GM23338 (cell line): ENCODE results near the gene MITF. TPM values are rescaled to one million over a fixed set of nuclear protein-coding genes. Genes with fewer than 3 reads are reported as not detected.

Source experiments
- ATAC-seq: fragments of 200-7000 bp; cut with Tn5 transposase; 3 replicates; pipeline ENCODE4 v1.9.1; 2020
- DNase-seq: peaks from one replicate; pipeline ENCODE4 v3.0.0-alpha.2; 2015; ENCODE audit warnings: low spot score
- H2AFZ ChIP-seq: fragments of 200-600 bp; sonication (generic); 2 replicates; pipeline ENCODE4 v1.8.0; 2016; ENCODE audit warnings: antibody characterized with exemption, mild to moderate bottlenecking, moderate library complexity
- H3F3A ChIP-seq: fragments of 200-600 bp; sonication (generic); replicated peaks from 2 replicates; pipeline ENCODE4 v1.8.0; 2017; ENCODE audit warnings: antibody characterized with exemption, mixed run types, low read depth
- H3K27ac ChIP-seq: fragments of 200-600 bp; sonication (generic); 2 replicates; pipeline ENCODE4 v1.6.1; 2016; ENCODE audit warnings: low read depth
- H3K27me3 ChIP-seq: fragments of 200-600 bp; sonication (generic); 2 replicates; pipeline ENCODE4 v1.8.0; 2016; ENCODE audit warnings: mild to moderate bottlenecking, mixed run types, moderate library complexity; ENCODE audit not compliant: insufficient read depth
- H3K36me3 ChIP-seq: fragments of 200-600 bp; sonication (generic); 2 replicates; pipeline ENCODE4 v1.8.0; 2016; ENCODE audit warnings: mild to moderate bottlenecking; ENCODE audit not compliant: insufficient read depth
- H3K4me1 ChIP-seq: fragments of 200-600 bp; sonication (generic); 2 replicates; pipeline ENCODE4 v1.8.0; 2016; ENCODE audit warnings: mild to moderate bottlenecking, moderate library complexity; ENCODE audit not compliant: insufficient read depth
- H3K4me2 ChIP-seq: fragments of 200-600 bp; sonication (generic); 2 replicates; pipeline ENCODE4 v1.7.1; 2017; ENCODE audit warnings: mixed run types
- H3K4me3 ChIP-seq: fragments of 200-600 bp; sonication (generic); 2 replicates; pipeline ENCODE4 v1.6.1; 2016; ENCODE audit warnings: mixed run types
- H3K79me2 ChIP-seq: fragments of 200-600 bp; sonication (generic); replicated peaks from 2 replicates; pipeline ENCODE4 v1.8.0; 2017; ENCODE audit warnings: mild to moderate bottlenecking; ENCODE audit not compliant: insufficient read depth
- H3K9me2 ChIP-seq: fragments of 200-600 bp; sonication (generic); 2 replicates; pipeline ENCODE4 v1.8.0; 2017; ENCODE audit not compliant: insufficient read depth
- H4K20me1 ChIP-seq: fragments of 200-600 bp; sonication (generic); replicated peaks from 2 replicates; pipeline ENCODE4 v1.8.0; 2017; ENCODE audit warnings: mild to moderate bottlenecking; ENCODE audit not compliant: insufficient read depth
- H3K27ac Mint-ChIP-seq: 2 replicates; pipeline ENCODE4 v1.8.0; 2020; ENCODE audit warnings: inconsistent platforms, mild to moderate bottlenecking, moderate library complexity, mixed read lengths
- H3K27me3 Mint-ChIP-seq: 3 replicates; pipeline ENCODE4 v1.8.0; 2022; ENCODE audit warnings: low read depth, mild to moderate bottlenecking, moderate library complexity, mixed read lengths, inconsistent platforms; ENCODE audit not compliant: insufficient read depth, poor library complexity
- H3K36me3 Mint-ChIP-seq: 3 replicates; pipeline ENCODE4 v1.8.0; 2021; ENCODE audit warnings: low read depth, mild to moderate bottlenecking, inconsistent platforms, moderate library complexity, mixed read lengths
- H3K4me1 Mint-ChIP-seq: 3 replicates; pipeline ENCODE4 v1.8.0; 2020; ENCODE audit warnings: mild to moderate bottlenecking, inconsistent platforms, mixed read lengths
- H3K4me3 Mint-ChIP-seq: 3 replicates; pipeline ENCODE4 v1.8.0; 2021; ENCODE audit warnings: moderate library complexity, mild to moderate bottlenecking, inconsistent platforms, mixed read lengths
- H3K9me3 Mint-ChIP-seq: 3 replicates; pipeline ENCODE4 v1.8.0; 2020; ENCODE audit warnings: moderate library complexity, mild to moderate bottlenecking, inconsistent platforms, mixed read lengths
- CREB1 ChIP-seq: fragments of 250-450 bp; sonication (Bioruptor Pico); IDR thresholded peaks from 2 replicates; pipeline ENCODE4 v1.5.0; 2020; ENCODE audit warnings: low read depth, mild to moderate bottlenecking, moderate library complexity
- EZH2 ChIP-seq: fragments of 200-600 bp; sonication (generic); IDR thresholded peaks from one replicate; pipeline ENCODE4 v1.8.0; 2017; ENCODE audit warnings: antibody characterized with exemption, mild to moderate bottlenecking, low read depth; ENCODE audit not compliant: unreplicated experiment
- EZH2phosphoT487 ChIP-seq: fragments of 200-600 bp; sonication (generic); IDR thresholded peaks from one replicate; pipeline ENCODE4 v1.8.1; 2018; ENCODE audit warnings: antibody characterized with exemption; ENCODE audit not compliant: unreplicated experiment
- JUNB ChIP-seq: IDR thresholded peaks from one replicate; pipeline ENCODE4 v1.6.1; 2016; ENCODE audit warnings: antibody characterized with exemption; ENCODE audit not compliant: unreplicated experiment
- NANOG ChIP-seq: IDR thresholded peaks from 2 replicates; pipeline ENCODE4 v1.6.1; 2016; ENCODE audit warnings: antibody characterized with exemption, borderline replicate concordance
- POLR2AphosphoS5 ChIP-seq: IDR thresholded peaks from 2 replicates; pipeline ENCODE4 v1.6.1; 2016; ENCODE audit warnings: antibody characterized with exemption, low read depth
- STAT1 ChIP-seq: IDR thresholded peaks from one replicate; pipeline ENCODE4 v1.6.1; 2016; ENCODE audit warnings: antibody characterized with exemption; ENCODE audit not compliant: unreplicated experiment
- ZNF114 ChIP-seq: fragments of 250-450 bp; sonication (Bioruptor Pico); IDR thresholded peaks from 2 replicates; pipeline ENCODE4 v1.5.0; 2020; ENCODE audit warnings: mild to moderate bottlenecking, moderate library complexity
- ZNF331 ChIP-seq: fragments of 250-450 bp; sonication (Bioruptor Pico); IDR thresholded peaks from 2 replicates; pipeline ENCODE4 v1.5.0; 2020; ENCODE audit warnings: low read depth, mild to moderate bottlenecking, moderate library complexity
- polyA plus RNA-seq: library from polyadenylated mRNA; unstranded; fragments of >200 nt; fragmentation: Nextera tagmentation; extraction: Ambion mirVana; gene quantifications from 2 replicates; pipeline ENCODE4 v1.2.1, GENCODE V29; 2016
- total RNA-seq: library from RNA; depleted of rRNA; stranded (reverse); fragments of >200 nt; shearing (Covaris generic); gene quantifications from 2 replicates; pipeline ENCODE4 v1.2.3, GENCODE V29; 2014
- TF ChIP-seq, protein P1 (sequence below): IDR thresholded peaks from 2 replicates; pipeline ENCODE4 v1.6.1; 2016; ENCODE audit warnings: antibody characterized with exemption
- TF ChIP-seq, protein P2 (sequence below): fragments of 250-450 bp; sonication (Bioruptor Pico); IDR thresholded peaks from 2 replicates; pipeline ENCODE4 v1.5.0; 2020; ENCODE audit warnings: mild to moderate bottlenecking, moderate library complexity
- TF ChIP-seq, protein P3 (sequence below): IDR thresholded peaks from one replicate; pipeline ENCODE4 v1.6.1; 2018; ENCODE audit warnings: antibody characterized with exemption; ENCODE audit not compliant: unreplicated experiment
- TF ChIP-seq, protein P4 (sequence below), 2 experiments: fragments of 200-600 bp in 1 of 2; sonication (generic) in 1 of 2; conservative IDR thresholded peaks; 2 replicates each; pipeline versions ENCODE4 v1.5.1 to v1.6.1; 2016 to 2017; ENCODE audit warnings: antibody characterized with exemption in 2 of 2, low read depth in 2 of 2, mild to moderate bottlenecking in 2 of 2, moderate library complexity in 1 of 2

MITF gene
- total and polyA plus RNA-seq, 2 experiments from 2014 or later, result 1.9 to 2.4 TPM

DNA sequence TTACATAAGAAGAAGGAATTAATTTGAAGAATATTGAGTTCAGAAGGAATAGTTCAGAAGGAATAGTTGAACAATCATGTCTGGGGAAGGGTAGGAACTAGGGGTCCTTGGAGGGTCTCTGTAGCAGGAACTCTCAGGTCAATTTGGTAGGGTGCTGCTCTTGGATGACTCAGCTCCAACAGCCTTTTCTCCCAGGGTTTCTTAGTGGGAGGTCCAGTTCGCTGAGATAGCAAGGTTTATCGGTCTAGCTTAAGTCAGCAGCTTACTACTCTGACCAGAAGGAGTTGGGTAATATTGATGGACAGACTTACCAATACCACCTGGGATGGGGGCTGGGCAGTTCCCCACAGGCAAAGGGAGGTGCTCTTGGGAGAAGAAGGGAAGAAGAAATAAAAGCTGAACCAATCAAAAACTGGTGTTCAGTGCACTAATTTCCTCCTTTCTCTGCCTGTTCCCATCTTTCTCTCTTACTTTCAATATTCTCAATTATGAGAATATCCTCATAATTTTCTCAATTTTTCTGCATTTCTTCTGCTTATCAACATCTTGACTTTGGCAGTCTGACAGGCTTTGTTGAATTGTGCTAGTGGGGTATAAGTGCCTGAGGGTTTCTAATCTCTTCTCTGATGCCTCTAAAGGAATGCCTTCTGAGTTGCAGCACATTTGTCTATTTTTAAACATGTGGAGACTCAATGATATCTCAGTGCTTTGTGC lies 14.4 kb upstream of the MITF start:
- Histone ChIP-seq H3K36me3 (no peaks in the 10 kb centered on the region), H3K4me3 (no peak overlapping the region), H3K4me2 (no peak overlapping the region), H4K20me1 (no peaks in the 10 kb centered on the region), H3K79me2 (no peaks in the 10 kb centered on the region), H3K27ac (no peak overlapping the region), H3K4me1 (peaks cover 8% of the 10 kb centered on the region; the same call in 1 of the 2 replicates), H2AFZ (peak overlapping the region; percentile 53; the same call in 1 of the 2 replicates), H3K27me3 (no peaks in the 10 kb centered on the region), H3F3A (no peaks in the 10 kb centered on the region), H3K9me2 (0 out of 2 replicates have a peak, but pooled peaks cover 4% of the 10 kb centered on the region)
- no peaks in the 10 kb centered on the region for H3K36me3 Mint-ChIP-seq
- ATAC-seq, result no peak
- no peaks in the 10 kb centered on the region for H3K9me3 Mint-ChIP-seq
- peak; percentile 12 for DNase-seq
- H3K27ac Mint-ChIP-seq, result no peak overlapping the region; the same call in 1 of the 2 replicates
- no peak overlapping the region for H3K4me3 Mint-ChIP-seq
- H3K4me1 Mint-ChIP-seq, result peaks cover 6% of the 10 kb centered on the region
- H3K27me3 Mint-ChIP-seq, result peaks cover 7% of the 10 kb centered on the region
- TF ChIP-seq JUNB, result no peak
- TF ChIP-seq NANOG, result no peak
- no peak for TF ChIP-seq ZNF331 (CRISPR knock-in tag)
- no peak for TF ChIP-seq ZNF114 (CRISPR knock-in tag)
- TF ChIP-seq, protein P1, sequence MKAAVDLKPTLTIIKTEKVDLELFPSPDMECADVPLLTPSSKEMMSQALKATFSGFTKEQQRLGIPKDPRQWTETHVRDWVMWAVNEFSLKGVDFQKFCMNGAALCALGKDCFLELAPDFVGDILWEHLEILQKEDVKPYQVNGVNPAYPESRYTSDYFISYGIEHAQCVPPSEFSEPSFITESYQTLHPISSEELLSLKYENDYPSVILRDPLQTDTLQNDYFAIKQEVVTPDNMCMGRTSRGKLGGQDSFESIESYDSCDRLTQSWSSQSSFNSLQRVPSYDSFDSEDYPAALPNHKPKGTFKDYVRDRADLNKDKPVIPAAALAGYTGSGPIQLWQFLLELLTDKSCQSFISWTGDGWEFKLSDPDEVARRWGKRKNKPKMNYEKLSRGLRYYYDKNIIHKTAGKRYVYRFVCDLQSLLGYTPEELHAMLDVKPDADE, result no peak
- TF ChIP-seq, protein P2, sequence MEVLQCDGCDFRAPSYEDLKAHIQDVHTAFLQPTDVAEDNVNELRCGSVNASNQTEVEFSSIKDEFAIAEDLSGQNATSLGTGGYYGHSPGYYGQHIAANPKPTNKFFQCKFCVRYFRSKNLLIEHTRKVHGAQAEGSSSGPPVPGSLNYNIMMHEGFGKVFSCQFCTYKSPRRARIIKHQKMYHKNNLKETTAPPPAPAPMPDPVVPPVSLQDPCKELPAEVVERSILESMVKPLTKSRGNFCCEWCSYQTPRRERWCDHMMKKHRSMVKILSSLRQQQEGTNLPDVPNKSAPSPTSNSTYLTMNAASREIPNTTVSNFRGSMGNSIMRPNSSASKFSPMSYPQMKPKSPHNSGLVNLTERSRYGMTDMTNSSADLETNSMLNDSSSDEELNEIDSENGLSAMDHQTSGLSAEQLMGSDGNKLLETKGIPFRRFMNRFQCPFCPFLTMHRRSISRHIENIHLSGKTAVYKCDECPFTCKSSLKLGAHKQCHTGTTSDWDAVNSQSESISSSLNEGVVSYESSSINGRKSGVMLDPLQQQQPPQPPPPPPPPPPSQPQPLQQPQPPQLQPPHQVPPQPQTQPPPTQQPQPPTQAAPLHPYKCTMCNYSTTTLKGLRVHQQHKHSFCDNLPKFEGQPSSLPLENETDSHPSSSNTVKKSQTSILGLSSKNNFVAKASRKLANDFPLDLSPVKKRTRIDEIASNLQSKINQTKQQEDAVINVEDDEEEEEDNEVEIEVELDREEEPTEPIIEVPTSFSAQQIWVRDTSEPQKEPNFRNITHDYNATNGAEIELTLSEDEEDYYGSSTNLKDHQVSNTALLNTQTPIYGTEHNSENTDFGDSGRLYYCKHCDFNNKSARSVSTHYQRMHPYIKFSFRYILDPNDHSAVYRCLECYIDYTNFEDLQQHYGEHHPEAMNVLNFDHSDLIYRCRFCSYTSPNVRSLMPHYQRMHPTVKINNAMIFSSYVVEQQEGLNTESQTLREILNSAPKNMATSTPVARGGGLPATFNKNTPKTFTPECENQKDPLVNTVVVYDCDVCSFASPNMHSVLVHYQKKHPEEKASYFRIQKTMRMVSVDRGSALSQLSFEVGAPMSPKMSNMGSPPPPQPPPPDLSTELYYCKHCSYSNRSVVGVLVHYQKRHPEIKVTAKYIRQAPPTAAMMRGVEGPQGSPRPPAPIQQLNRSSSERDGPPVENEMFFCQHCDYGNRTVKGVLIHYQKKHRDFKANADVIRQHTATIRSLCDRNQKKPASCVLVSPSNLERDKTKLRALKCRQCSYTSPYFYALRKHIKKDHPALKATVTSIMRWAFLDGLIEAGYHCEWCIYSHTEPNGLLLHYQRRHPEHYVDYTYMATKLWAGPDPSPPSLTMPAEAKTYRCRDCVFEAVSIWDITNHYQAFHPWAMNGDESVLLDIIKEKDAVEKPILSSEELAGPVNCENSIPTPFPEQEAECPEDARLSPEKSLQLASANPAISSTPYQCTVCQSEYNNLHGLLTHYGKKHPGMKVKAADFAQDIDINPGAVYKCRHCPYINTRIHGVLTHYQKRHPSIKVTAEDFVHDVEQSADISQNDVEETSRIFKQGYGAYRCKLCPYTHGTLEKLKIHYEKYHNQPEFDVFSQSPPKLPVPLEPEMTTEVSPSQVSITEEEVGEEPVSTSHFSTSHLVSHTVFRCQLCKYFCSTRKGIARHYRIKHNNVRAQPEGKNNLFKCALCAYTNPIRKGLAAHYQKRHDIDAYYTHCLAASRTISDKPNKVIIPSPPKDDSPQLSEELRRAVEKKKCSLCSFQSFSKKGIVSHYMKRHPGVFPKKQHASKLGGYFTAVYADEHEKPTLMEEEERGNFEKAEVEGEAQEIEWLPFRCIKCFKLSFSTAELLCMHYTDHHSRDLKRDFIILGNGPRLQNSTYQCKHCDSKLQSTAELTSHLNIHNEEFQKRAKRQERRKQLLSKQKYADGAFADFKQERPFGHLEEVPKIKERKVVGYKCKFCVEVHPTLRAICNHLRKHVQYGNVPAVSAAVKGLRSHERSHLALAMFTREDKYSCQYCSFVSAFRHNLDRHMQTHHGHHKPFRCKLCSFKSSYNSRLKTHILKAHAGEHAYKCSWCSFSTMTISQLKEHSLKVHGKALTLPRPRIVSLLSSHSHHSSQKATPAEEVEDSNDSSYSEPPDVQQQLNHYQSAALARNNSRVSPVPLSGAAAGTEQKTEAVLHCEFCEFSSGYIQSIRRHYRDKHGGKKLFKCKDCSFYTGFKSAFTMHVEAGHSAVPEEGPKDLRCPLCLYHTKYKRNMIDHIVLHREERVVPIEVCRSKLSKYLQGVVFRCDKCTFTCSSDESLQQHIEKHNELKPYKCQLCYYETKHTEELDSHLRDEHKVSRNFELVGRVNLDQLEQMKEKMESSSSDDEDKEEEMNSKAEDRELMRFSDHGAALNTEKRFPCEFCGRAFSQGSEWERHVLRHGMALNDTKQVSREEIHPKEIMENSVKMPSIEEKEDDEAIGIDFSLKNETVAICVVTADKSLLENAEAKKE (CRISPR knock-in tag), result no peak
- TF ChIP-seq STAT1, result no peak
- no peak for TF ChIP-seq EZH2phosphoT487
- TF ChIP-seq POLR2AphosphoS5, result no peak
- no peak for TF ChIP-seq CREB1 (CRISPR knock-in tag)
- TF ChIP-seq, protein P3, sequence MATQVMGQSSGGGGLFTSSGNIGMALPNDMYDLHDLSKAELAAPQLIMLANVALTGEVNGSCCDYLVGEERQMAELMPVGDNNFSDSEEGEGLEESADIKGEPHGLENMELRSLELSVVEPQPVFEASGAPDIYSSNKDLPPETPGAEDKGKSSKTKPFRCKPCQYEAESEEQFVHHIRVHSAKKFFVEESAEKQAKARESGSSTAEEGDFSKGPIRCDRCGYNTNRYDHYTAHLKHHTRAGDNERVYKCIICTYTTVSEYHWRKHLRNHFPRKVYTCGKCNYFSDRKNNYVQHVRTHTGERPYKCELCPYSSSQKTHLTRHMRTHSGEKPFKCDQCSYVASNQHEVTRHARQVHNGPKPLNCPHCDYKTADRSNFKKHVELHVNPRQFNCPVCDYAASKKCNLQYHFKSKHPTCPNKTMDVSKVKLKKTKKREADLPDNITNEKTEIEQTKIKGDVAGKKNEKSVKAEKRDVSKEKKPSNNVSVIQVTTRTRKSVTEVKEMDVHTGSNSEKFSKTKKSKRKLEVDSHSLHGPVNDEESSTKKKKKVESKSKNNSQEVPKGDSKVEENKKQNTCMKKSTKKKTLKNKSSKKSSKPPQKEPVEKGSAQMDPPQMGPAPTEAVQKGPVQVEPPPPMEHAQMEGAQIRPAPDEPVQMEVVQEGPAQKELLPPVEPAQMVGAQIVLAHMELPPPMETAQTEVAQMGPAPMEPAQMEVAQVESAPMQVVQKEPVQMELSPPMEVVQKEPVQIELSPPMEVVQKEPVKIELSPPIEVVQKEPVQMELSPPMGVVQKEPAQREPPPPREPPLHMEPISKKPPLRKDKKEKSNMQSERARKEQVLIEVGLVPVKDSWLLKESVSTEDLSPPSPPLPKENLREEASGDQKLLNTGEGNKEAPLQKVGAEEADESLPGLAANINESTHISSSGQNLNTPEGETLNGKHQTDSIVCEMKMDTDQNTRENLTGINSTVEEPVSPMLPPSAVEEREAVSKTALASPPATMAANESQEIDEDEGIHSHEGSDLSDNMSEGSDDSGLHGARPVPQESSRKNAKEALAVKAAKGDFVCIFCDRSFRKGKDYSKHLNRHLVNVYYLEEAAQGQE, result no peak
- no peak for TF ChIP-seq EZH2
- TF ChIP-seq, protein P4, sequence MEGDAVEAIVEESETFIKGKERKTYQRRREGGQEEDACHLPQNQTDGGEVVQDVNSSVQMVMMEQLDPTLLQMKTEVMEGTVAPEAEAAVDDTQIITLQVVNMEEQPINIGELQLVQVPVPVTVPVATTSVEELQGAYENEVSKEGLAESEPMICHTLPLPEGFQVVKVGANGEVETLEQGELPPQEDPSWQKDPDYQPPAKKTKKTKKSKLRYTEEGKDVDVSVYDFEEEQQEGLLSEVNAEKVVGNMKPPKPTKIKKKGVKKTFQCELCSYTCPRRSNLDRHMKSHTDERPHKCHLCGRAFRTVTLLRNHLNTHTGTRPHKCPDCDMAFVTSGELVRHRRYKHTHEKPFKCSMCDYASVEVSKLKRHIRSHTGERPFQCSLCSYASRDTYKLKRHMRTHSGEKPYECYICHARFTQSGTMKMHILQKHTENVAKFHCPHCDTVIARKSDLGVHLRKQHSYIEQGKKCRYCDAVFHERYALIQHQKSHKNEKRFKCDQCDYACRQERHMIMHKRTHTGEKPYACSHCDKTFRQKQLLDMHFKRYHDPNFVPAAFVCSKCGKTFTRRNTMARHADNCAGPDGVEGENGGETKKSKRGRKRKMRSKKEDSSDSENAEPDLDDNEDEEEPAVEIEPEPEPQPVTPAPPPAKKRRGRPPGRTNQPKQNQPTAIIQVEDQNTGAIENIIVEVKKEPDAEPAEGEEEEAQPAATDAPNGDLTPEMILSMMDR (conservative IDR thresholded peaks at IDR 0.05; ENCODE audit: low read depth in 2 of 2), result no peak
